ENCODE data around the gene ARL5A.

Gene ARL5A

GRCh38 chr2:151765760-151766410, 62.3 kb downstream of the ARL5A start:
- DNase-seq: no peak

GRCh38 chr2:151762694-151763093, 65.5 kb downstream of the ARL5A start:
- DNase-seq: no peak

- no peak for DNase-seq
These were observed 66.5 kb downstream of the ARL5A start for GRCh38 chr2:151761687-151762086.

- no peak for DNase-seq
These were observed 67.0 kb downstream of the ARL5A start for GRCh38 chr2:151761193-151761592.

GRCh38 chr2:151760139-151760650, 68.0 kb downstream of the ARL5A start:
- no peak for DNase-seq

GRCh38 chr2:151758744-151759143, 69.5 kb downstream of the ARL5A start:
- no peak for DNase-seq

- no peak for DNase-seq
These were observed 70.4 kb downstream of the ARL5A start for GRCh38 chr2:151757861-151758260.

GRCh38 chr2:151756820-151757219, 71.4 kb downstream of the ARL5A start:
- no peak for DNase-seq

- DNase-seq: no peak
These were observed 73.8 kb downstream of the ARL5A start for GRCh38 chr2:151754253-151754897.

- DNase-seq: no peak
These were observed 74.7 kb downstream of the ARL5A start for GRCh38 chr2:151753540-151753939.

Measured in stimulated activated CD4-positive, alpha-beta T cell treated with anti-CD3 and anti-CD28 coated beads, Interleukin-4, amount 100 ng/mL, for 4 hours (primary cell).